ENCODE results near the gene TNIK.

Gene TNIK

DNA sequence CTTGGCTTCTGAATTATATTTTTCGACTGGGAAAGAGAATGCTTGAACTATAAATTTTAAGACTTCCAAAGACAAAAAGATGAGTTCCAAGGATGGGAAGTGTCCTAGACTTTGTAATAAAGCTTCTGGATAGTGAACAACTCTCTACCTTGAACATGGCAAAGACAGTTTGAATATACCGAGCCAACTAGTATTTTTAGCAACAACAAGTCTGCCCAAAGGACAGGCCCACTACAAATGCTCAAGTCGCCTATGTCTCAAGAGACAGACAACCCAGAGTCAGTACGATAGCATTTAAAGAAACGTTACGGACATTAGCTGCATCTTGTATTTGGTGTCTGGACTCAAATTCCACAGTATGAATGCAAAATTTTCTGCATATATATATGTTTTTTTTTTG is 258.4 kb downstream of the TNIK start:
- in situ Hi-C loops (cut with MboI; ENCODE audit: low sequenced_read_pairs), result no loop called here

DNA sequence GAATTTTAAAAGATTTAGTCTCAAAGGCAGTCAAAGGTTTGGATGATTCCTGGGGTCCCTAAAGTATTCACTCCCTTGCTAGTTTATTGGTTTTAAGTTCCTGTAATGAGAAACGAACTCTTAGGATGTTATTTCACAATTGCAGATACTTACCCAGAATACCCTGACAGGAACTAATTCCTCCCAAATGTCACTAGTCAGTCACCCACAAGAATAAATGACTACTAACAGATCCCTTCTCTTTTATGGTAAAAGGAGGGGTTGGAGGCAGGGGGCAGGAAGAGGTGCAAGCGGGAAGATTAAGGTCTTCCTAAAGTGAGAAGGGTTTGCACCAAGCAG is 259.5 kb downstream of the TNIK start:
- in situ Hi-C loops (cut with MboI; ENCODE audit: low sequenced_read_pairs), result no loop called here

DNA sequence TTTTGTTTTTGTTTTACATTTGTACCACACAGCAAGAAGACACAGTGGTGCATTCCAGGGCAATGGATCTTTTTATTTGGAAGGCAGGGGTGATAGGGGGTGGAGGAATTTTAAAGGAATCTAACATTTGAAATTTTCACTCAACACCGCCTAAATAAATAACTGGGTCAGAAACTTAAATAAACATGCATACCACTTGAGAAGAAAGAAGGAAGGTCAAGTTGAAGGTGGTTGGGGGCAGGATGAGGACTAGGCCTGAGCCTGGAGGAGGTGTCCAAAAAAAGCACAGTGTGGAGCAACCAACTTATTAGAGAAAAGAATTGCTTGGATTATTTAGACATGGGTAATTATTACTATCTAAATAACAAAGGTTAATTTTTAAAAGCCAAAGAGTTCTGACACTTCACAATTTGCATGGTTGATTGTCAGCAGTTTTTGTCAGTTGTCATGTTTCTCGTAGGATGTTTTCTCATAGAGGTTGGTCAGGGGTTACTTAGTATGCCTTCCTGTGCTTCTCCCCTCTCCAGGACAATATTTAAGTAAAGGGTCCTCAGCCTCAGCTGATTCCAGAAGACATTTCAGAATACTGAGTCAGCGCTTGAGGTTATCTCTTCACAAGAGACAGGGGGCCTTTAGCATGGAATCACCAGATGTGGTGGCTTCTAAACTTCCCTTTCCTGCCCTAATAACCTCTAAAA is 260.0 kb downstream of the TNIK start:
- in situ Hi-C loops (cut with MboI; ENCODE audit: low sequenced_read_pairs), result no loop called here

DNA sequence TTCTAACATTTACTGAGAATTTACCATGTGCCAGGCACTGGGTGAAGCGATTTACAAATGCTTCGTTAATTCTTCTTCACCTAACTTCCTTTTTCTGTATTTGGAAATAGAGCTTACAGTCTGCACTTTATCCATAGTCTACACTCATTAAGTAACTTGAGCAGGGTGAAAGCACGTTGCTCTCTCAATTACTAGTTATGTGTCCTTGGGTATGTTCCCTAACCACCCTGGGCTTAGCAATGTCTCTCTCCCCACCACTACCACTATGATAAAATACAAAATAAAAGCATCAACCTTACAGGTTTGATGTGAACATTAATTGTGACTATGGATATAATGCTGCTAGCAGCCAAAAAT is 260.8 kb downstream of the TNIK start:
- in situ Hi-C loops (cut with MboI; ENCODE audit: low sequenced_read_pairs), result no loop called here

DNA sequence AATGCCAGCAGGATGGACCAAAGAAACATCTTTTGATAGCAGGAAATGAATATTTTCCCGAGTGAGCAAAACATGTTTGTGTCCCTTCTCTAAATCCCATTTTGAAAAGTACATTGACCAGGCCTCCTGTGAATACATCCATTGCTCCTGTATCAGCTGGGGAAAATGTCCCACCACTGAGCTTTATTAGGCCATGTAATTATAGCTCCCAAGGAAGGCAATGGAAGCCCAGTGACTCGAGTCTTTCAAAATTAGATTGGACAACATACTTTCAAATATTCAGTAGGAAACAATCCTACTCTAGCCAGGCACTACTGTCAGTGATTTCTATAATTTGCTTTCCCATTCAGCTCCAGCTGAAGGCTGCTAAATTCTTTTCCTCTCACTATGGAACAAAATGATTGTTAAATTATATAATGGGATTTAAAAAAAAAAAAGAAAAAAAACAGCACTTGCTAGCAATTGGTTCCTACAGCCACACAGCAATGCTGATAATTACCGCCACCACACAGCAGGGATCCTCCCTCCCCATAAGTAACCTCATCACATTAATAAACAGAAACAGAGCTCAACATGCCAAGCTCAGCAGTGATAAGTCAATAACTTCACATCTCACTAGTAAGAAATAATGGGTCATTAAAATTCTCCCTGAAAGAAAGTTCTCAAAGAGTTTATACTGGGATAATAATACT is 261.3 kb downstream of the TNIK start:
- in situ Hi-C loops (cut with MboI; ENCODE audit: low sequenced_read_pairs), result no loop called here

DNA sequence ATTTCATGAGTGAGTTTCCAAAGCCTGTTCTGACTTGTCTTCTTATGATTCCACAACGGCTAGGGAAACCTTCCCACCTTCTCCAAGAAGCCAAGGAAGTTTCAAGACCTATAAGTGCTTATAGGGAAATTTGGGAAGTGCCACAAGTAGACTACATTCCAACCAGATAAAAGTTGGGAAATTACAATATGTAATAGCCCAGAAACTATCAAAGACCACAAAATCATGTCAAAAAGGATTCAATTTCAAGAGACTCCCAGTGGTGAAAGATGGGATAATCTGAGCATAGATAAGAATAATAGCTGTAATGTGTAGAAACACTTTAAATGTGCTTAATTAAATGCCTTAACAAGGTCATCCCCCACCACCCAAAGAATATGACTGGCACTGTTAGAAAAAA is 264.5 kb downstream of the TNIK start:
- in situ Hi-C loops (cut with MboI; ENCODE audit: low sequenced_read_pairs), result no loop called here

DNA sequence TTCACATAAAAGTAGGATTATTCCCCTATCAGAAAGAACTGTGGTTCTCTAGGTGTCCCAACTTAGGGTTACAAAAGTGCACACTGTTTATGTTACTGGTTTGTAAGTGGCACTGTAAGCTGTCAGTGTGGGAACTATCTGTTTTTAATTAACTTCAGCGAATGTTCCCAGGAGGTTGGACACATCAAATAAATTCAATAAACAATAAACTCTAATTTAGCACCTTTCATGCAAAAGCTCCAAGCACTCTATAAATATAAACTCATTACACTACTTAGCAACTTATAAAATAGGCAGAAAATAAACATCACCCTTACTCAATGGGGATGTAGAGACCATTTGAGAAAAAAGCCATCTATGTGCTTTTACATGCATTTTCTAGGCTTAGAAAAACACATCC is 265.2 kb downstream of the TNIK start:
- in situ Hi-C loops (cut with MboI; ENCODE audit: low sequenced_read_pairs), result no loop called here

DNA sequence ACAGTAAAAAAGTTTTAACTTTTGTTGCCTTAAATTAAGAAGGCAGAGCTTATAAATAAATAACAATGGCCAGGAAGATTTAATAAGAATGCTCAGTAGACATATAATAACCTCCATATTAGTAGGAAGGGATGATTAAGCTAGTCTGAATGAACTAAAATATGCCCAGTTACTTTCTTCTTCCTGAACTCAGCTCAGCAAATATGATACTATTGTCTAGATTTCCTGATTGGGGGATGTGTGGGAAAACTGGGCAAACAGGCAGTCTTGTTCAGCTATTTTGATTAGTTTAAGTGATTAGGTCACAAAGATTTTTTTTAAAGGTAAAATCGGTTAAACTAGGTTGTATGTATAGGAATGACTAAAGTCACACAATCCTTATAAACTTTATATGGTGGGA is 266.5 kb downstream of the TNIK start:
- in situ Hi-C loops (cut with MboI; ENCODE audit: low sequenced_read_pairs), result no loop called here

DNA sequence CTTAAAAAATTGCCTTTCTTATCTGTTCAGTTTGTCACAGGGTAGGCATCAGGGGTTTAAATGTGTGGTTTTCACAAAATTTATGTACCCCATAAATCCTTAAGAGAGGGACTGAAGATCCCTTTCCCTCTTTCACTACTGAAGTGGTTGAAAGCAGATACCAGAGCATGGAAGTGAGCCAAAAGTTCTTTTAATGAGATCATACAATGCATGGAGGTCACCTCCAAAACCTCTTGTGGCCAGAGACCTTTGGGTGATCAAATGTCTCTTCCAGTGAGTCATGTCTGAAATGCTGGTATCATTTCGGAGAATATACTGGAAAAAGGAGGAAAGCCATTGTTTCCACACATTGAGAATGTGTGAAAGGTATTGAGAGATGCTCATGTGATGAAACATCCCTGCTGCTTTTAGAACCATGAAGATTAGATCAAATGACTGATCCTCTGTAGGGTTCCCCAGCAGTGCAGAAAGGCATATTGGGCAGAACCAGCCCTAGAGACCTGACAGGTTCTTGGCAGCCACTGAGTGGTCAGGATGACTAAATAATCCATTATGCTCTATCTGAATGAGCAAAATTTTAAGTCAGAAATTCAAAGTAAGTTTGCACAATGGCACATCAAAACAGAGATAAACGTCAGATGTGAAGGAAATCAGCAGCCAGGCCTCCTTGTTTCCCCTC is 267.9 kb downstream of the TNIK start:
- in situ Hi-C loops (cut with MboI; ENCODE audit: low sequenced_read_pairs), result no loop called here

DNA sequence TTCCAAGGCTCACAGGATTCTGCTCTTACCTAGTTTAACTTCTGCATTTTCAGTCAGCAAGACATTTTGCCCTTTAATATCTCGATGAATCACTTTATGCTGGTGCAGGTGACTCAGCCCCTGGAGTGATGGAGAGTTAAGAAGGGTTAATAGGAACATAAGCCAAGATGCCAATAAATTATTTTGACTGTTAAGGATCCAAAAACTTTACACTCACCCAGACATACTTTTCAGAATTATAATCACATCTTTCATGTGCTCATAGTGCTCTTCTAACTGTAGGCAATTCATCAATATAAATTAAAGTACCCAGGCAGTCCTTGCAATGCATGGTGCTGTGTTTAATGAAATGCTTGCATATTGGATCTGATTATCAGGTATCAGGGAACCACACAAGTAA is 269.5 kb downstream of the TNIK start:
- in situ Hi-C loops (cut with MboI; ENCODE audit: low sequenced_read_pairs), result no loop called here

DNA sequence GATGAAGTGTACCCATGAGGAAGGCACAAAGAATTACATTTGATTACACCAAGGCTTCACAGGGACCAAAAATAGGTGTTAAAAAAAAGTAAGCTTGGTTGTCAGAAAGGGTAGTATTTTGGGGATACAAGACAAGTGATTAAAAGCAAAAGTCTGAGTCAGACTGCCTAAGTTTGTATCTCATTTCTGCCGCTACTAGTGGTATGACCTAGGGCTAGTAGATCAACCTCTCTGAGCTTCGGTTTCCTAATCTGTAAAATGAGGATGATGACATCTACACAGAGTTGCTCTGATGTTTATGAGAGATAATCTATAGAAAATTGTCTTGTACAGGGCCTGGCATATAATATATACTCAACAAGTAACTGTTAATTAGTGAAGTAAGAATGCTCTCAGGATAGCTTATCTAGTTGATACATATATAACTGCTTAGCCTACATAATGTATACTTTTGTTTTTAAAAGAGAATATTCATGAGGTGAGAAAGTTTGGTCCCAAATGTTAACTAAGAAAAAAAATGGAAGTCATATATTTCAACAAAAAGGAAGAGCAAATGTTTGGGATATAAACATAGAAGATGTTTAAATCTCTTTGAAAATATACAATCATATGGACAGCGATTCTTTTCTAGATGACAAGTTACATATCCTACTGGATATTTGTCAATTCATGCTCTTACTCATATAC is 270.7 kb downstream of the TNIK start:
- in situ Hi-C loops (cut with MboI; ENCODE audit: low sequenced_read_pairs), result no loop called here

DNA sequence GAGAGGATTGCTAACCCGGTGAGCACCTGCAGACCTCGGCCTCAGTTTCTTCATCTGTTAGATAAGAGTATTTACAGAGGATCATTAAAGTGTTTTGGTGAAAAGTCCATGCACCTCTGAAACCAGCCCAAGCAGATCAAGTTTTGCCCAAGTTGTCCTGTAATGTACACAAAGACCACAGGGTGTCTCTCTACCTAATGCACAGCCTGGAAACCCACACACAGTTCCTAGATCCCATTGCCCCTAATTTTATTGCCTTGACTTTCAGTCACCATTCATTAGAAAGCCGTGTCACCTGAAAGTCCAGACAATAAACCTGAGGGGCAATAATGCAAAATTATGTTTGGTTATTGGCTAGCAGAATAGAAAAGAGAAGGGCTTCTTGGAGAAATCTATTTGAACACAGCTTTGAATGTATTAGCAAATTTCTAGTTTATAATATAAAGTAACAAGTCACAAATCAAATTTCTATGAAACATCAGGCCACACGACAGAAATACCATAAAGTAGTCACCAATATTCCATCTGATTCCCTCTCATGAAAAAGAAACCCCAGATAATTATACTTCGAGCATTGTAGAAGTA is 272.4 kb downstream of the TNIK start:
- in situ Hi-C loops (cut with MboI; ENCODE audit: low sequenced_read_pairs), result no loop called here

DNA sequence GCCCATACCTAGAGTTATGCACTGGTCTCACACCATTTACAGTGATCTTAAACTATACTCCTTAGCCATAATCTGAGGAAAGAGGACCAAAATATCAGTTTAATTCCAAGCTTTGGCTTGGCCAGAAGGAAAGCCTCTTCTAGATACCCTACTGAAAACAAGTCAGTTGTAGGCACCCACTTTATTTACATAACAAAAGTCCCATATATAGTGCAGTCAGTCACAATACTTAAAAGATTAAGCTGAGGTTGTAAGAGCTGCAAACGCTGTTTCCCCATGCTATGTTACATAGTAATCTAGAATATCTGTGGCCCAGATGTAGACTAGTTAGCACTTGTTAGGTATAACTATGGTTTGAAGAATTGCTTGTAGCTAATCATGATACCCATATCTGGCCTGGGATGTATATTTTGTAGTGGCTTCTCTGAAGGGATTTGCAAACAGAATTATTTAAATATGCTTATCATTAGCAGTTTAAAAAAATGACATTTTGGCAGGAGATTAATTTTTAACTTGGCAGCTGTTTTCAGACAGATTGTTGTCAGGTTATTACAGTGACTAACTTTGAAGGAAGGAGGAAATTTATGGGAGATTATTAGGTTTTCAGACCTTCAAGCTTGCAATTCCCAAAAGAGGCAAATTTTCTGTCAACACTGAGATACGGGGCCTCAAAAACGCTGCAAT is 273.2 kb downstream of the TNIK start:
- in situ Hi-C loops (cut with MboI; ENCODE audit: low sequenced_read_pairs), result no loop called here

DNA sequence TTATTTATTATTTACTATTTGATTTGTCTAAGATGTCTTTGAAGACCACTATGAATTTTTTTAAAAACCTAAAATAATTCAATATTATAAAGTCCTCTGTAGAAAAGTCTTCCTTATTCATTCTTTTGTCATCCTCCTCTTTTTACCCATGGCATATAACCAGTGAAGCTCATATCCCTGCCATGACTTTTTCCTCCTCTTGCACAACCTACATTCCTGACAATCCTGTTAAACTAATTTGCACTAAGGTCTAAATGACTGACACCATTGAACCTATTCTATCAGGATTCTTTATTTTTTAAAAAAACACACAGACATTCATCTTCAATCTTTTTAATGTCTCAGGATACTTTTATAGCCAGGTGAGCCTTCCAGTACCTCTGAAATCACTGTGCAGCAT is 273.8 kb downstream of the TNIK start:
- in situ Hi-C loops (cut with MboI; ENCODE audit: low sequenced_read_pairs), result no loop called here

DNA sequence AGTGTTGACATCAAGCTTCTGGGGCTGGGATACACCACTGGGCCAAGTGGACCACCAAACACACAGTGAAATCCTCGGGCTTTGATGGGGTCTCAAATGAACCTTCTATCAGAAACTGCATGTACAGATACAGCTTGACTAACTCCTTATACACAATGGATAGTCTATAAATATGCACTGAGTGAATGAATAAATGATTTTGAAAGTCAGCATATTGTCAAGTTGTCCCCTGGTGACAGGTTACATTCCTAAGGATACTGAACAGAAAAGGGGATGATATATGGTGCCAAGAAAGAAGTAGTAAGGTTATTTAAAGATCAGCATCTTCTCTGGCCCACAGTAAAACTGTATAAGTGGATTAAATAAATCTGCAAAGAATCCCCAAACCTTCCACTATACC is 274.2 kb downstream of the TNIK start:
- in situ Hi-C loops (cut with MboI; ENCODE audit: low sequenced_read_pairs), result no loop called here

DNA sequence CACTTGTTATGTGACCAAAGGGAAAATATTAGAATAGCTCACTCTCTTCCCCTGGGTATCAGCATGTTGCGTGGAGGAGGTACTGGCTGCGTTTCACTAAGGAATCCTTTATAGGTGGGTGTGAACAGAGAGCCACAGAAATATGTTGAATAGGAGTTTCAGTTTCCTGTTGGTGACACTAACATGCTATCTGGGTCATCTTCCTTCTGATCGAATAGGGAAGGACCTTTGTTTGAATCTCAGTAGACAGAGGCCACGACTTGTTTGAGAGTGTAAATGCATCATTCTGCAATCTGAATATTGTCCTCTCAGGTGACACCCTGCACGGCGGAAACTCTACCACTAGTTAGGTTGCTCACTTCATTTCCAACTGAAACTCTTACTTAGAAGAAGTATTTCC is 275.8 kb downstream of the TNIK start:
- in situ Hi-C loops (cut with MboI; ENCODE audit: low sequenced_read_pairs), result no loop called here

DNA sequence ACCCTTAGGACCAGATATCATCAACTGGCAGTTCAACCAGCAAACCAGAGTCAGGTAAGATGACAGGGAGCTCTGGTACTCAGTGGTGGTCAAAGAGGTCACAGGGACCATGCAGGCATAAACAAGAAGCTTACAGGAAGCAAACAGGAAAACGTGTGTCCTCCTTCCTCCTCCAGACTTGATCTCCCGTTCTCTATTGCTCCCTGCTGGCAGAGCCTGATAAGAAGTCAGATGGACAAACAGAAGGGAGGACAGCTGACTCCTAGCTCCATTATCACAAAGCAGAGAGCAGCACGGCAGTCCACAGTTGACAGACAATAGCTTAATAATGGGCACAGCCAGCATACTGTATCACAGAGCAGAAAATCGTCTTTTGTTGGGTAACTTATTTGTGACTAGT is 277.2 kb downstream of the TNIK start:
- in situ Hi-C loops (cut with MboI; ENCODE audit: low sequenced_read_pairs), result no loop called here

DNA sequence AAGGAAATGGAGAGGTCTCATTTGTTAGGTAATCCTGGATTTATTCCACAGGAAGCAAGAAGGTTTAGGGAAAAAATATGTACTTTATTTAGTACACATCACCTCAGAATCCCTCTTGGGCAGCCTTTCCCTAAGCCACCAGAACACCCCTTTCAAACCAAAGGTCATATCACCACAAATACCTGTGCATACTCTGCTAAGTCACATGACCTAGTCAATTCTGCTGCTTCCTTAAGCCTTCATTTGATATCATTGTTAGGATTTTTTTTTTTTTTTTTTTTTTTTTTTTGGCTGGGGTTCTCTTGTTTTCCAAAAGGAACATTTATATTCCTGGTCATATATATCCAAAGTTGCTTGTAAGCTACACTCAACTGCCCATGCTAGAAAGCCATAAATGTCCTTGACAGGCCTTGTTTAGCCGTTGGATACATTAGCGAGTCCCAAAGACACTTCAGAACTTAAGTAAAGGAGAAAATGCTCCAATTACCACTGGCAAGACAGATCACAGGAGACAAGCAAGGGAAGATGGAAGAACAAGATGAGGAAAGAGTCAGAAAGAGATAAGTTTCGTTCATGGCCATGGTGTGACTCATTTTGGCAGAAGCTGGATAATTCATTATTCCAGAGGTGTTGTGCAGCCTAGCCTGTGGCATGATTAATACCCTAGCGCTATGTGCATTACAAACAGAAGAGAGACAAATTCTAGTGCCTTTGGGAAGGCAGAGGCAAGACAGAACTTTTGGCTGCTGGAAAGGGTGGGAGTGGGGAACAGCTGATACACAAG is 278.1 kb downstream of the TNIK start:
- in situ Hi-C loops (cut with MboI; ENCODE audit: low sequenced_read_pairs), result no loop called here

DNA sequence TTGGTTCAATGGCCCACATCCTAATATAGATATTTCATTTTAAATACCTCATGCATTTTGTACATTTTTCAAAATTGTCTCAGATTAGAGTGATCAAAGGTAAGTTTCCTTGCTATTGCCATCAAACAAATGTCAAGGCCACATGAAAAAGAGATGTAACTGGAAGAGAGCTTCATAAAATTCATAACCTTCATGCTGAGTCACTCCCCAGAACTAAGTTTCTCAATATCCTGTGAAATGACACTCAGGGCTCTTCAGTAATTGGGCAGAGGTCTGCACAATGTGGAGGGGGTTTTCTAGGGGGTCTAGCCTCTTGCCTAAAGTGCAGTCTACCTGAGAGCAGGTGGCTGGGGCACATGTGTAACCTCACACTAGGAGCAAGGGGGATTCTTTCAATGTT is 281.5 kb downstream of the TNIK start:
- in situ Hi-C loops (cut with MboI; ENCODE audit: low sequenced_read_pairs), result no loop called here

DNA sequence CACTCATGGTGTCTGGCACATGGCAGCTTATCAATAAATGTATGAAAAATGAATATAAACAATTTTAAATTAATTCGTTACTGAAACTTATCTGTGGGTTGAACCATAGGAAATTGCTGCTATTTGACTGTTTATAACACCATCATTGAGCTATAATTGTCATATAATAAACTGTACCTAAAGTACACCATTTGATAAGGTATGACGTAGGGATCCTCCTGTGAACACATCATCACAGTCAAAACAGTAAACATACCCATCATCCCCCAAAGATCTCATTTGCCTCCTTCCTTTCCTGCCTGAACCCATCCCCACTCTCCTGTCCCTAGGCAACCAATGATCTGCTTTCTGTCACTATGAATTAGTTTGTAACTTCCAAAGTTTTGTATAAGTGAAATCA is 282.7 kb downstream of the TNIK start:
- in situ Hi-C loops (cut with MboI; ENCODE audit: low sequenced_read_pairs), result no loop called here

Data from hTERT RPE-1 (cell line).